Fibroblast of lung (primary cell): ENCODE data around the gene DIRAS2.

Experiments used
- CTCF ChIP-seq, 2 donors: IDR thresholded peaks in 1 of 2; conservative IDR thresholded peaks in 1 of 2; 1 replicate in 1 of 2; 2 replicates in 1 of 2; pipeline ENCODE4 v1.5.1; 2011 to 2012; ENCODE audit warnings: low read length in 2 of 2, control low read depth in 1 of 2, inconsistent platforms in 1 of 2, low read depth in 1 of 2, mild to moderate bottlenecking in 1 of 2
- EZH2 ChIP-seq: IDR thresholded peaks from 2 replicates; pipeline ENCODE4 v1.5.1; 2012; ENCODE audit warnings: low read length, control low read depth, mild to moderate bottlenecking; ENCODE audit errors: missing control alignments

GRCh38 chr9:90641086-90641485, 1.5 kb downstream of the DIRAS2 start:
- TF ChIP-seq CTCF (conservative IDR thresholded peaks at IDR 0.05 in 1 of 2, IDR thresholded peaks at IDR 0.05 in 1 of 2; ENCODE audit: low read depth in 1 of 2, low read length in 2 of 2), result no peak
- TF ChIP-seq EZH2, result no peak
